SK-N-SH treated with all-trans-retinoic acid at 6 μM for 48 hours (cell line): ENCODE data around the gene UNC13C.

Source experiments
- ATAC-seq: fragments of 200-7000 bp; cut with Tn5 transposase; 3 replicates; pipeline ENCODE4 v1.9.1; 2020; ENCODE audit warnings: mild to moderate bottlenecking, moderate library complexity
- ARNTL ChIP-seq: fragments of 450-650 bp; formaldehyde crosslinking; IDR thresholded peaks from 2 replicates; pipeline ENCODE4 v1.5.0; 2020; ENCODE audit warnings: low read depth, mild to moderate bottlenecking, moderate library complexity, borderline replicate concordance
- CSDC2 ChIP-seq: fragments of 250-450 bp; sonication (Bioruptor Pico); IDR thresholded peaks from 2 replicates; pipeline ENCODE4 v1.5.0; 2020; ENCODE audit warnings: mild to moderate bottlenecking, moderate library complexity
- ESRRG ChIP-seq: fragments of 250-450 bp; sonication (Bioruptor Pico); IDR thresholded peaks from 2 replicates; pipeline ENCODE4 v1.6.1; 2021; ENCODE audit warnings: mild to moderate bottlenecking
- GLIS3 ChIP-seq: fragments of 250-450 bp; sonication (Bioruptor Pico); IDR thresholded peaks from 2 replicates; pipeline ENCODE4 v1.5.0; 2020; ENCODE audit warnings: mild to moderate bottlenecking, moderate library complexity
- ISL1 ChIP-seq: fragments of 250-450 bp; sonication (Bioruptor Pico); IDR thresholded peaks from 2 replicates; pipeline ENCODE4 v2.1.2; 2022; ENCODE audit warnings: mild to moderate bottlenecking, moderate library complexity
- OSR1 ChIP-seq: fragments of 250-450 bp; sonication (Bioruptor Pico); IDR thresholded peaks from 2 replicates; pipeline ENCODE4 v1.8.0; 2022; ENCODE audit warnings: moderate library complexity, mild to moderate bottlenecking, inconsistent platforms
- PPARA ChIP-seq: fragments of 250-450 bp; sonication (Bioruptor Pico); IDR thresholded peaks from 2 replicates; pipeline ENCODE4 v1.5.0; 2020; ENCODE audit warnings: mild to moderate bottlenecking, borderline replicate concordance
- RARB ChIP-seq: fragments of 250-450 bp; sonication (Bioruptor Pico); IDR thresholded peaks from 2 replicates; pipeline ENCODE4 v1.8.0; 2021; ENCODE audit warnings: mild to moderate bottlenecking, moderate library complexity
- SNAI2 ChIP-seq: fragments of 250-450 bp; sonication (Bioruptor Pico); IDR thresholded peaks from 2 replicates; pipeline ENCODE4 v1.5.0; 2020; ENCODE audit warnings: mild to moderate bottlenecking, moderate library complexity
- TCF4 ChIP-seq: fragments of 250-450 bp; sonication (Bioruptor Pico); IDR thresholded peaks from 2 replicates; pipeline ENCODE4 v1.8.0; 2021; ENCODE audit warnings: mild to moderate bottlenecking, moderate library complexity, borderline replicate concordance
- TOX ChIP-seq: fragments of 250-450 bp; sonication (Bioruptor Pico); IDR thresholded peaks from 2 replicates; pipeline ENCODE4 v1.8.0; 2021; ENCODE audit warnings: mild to moderate bottlenecking, moderate library complexity, borderline replicate concordance
- ZC3H10 ChIP-seq: fragments of 250-450 bp; sonication (Bioruptor Pico); IDR thresholded peaks from 2 replicates; pipeline ENCODE4 v1.5.1; 2021; ENCODE audit warnings: mild to moderate bottlenecking, moderate library complexity
- ZFP3 ChIP-seq: fragments of 250-450 bp; sonication (Bioruptor Pico); IDR thresholded peaks from 2 replicates; pipeline ENCODE4 v1.5.0; 2020; ENCODE audit warnings: mild to moderate bottlenecking, moderate library complexity
- ZFP30 ChIP-seq: fragments of 450-650 bp; formaldehyde crosslinking; IDR thresholded peaks from 2 replicates; pipeline ENCODE4 v1.5.0; 2022; ENCODE audit warnings: mild to moderate bottlenecking, moderate library complexity
- ZNF565 ChIP-seq: fragments of 450-650 bp; formaldehyde crosslinking; conservative IDR thresholded peaks from 2 replicates; pipeline ENCODE4 v1.5.0; 2020; ENCODE audit warnings: low read depth, mild to moderate bottlenecking, moderate library complexity
- ZNF70 ChIP-seq: fragments of 450-650 bp; formaldehyde crosslinking; IDR thresholded peaks from 2 replicates; pipeline ENCODE4 v1.5.0; 2020; ENCODE audit warnings: mild to moderate bottlenecking, moderate library complexity
- ZNF8 ChIP-seq: fragments of 450-650 bp; formaldehyde crosslinking; IDR thresholded peaks from 2 replicates; pipeline ENCODE4 v1.5.0; 2020; ENCODE audit warnings: mild to moderate bottlenecking, moderate library complexity
- TF ChIP-seq, protein P1 (sequence below): fragments of 250-450 bp; sonication (Bioruptor Pico); IDR thresholded peaks from 2 replicates; pipeline ENCODE4 v1.8.0; 2020; ENCODE audit warnings: mild to moderate bottlenecking, moderate library complexity, borderline replicate concordance
- TF ChIP-seq, protein P2 (sequence below): fragments of 250-450 bp; sonication (Bioruptor Pico); IDR thresholded peaks from 2 replicates; pipeline ENCODE4 v1.5.1; 2021; ENCODE audit warnings: mild to moderate bottlenecking, moderate library complexity
- TF ChIP-seq, protein P3 (sequence below): fragments of 250-450 bp; sonication (Bioruptor Pico); IDR thresholded peaks from 2 replicates; pipeline ENCODE4 v1.5.0; 2020; ENCODE audit warnings: mild to moderate bottlenecking, moderate library complexity
- TF ChIP-seq, protein P4 (sequence below): fragments of 250-450 bp; sonication (Bioruptor Pico); IDR thresholded peaks from 2 replicates; pipeline ENCODE4 v1.5.1; 2020; ENCODE audit warnings: low read depth, mild to moderate bottlenecking, moderate library complexity
- TF ChIP-seq, protein P5 (sequence below): fragments of 250-450 bp; sonication (Bioruptor Pico); IDR thresholded peaks from 2 replicates; pipeline ENCODE4 v1.8.0; 2021; ENCODE audit warnings: low read depth, mild to moderate bottlenecking, moderate library complexity, borderline replicate concordance

UNC13C gene

DNA sequence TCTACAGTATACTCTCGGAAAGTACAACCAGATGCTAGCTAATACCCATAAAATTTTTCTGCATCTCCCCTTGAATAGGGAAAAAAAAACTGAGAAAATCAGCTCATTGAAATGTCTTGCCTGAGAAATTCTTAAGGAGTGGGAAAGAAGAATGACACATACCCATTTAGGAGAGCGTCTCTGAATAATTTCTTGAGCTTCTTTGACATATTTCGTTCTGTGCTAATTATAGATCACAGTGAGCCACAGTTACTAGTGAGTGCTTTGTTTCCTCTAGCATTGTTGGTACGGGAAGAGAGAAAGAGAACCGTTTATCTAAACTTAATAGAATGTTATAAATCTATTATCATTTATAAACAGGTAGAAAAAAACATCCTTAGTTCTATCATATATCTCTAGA lies 588.4 kb downstream of the UNC13C start:
- ATAC-seq = no peak
- no peak for TF ChIP-seq RARB (CRISPR knock-in tag)
- TF ChIP-seq OSR1 (CRISPR knock-in tag) = no peak
- TF ChIP-seq, protein P1, sequence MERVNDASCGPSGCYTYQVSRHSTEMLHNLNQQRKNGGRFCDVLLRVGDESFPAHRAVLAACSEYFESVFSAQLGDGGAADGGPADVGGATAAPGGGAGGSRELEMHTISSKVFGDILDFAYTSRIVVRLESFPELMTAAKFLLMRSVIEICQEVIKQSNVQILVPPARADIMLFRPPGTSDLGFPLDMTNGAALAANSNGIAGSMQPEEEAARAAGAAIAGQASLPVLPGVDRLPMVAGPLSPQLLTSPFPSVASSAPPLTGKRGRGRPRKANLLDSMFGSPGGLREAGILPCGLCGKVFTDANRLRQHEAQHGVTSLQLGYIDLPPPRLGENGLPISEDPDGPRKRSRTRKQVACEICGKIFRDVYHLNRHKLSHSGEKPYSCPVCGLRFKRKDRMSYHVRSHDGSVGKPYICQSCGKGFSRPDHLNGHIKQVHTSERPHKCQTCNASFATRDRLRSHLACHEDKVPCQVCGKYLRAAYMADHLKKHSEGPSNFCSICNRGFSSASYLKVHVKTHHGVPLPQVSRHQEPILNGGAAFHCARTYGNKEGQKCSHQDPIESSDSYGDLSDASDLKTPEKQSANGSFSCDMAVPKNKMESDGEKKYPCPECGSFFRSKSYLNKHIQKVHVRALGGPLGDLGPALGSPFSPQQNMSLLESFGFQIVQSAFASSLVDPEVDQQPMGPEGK (CRISPR knock-in tag) = no peak
- TF ChIP-seq TCF4 (CRISPR knock-in tag) = no peak
- no peak for TF ChIP-seq GLIS3 (CRISPR knock-in tag)
- TF ChIP-seq, protein P2, sequence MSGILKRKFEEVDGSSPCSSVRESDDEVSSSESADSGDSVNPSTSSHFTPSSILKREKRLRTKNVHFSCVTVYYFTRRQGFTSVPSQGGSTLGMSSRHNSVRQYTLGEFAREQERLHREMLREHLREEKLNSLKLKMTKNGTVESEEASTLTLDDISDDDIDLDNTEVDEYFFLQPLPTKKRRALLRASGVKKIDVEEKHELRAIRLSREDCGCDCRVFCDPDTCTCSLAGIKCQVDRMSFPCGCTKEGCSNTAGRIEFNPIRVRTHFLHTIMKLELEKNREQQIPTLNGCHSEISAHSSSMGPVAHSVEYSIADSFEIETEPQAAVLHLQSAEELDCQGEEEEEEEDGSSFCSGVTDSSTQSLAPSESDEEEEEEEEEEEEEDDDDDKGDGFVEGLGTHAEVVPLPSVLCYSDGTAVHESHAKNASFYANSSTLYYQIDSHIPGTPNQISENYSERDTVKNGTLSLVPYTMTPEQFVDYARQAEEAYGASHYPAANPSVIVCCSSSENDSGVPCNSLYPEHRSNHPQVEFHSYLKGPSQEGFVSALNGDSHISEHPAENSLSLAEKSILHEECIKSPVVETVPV (CRISPR knock-in tag) = no peak
- no peak for TF ChIP-seq ZNF70
- no peak for TF ChIP-seq ZNF8 (CRISPR knock-in tag)
- TF ChIP-seq ZNF565 = no peak
- no peak for TF ChIP-seq ZFP3 (CRISPR knock-in tag)
- TF ChIP-seq ZC3H10 (CRISPR knock-in tag) = no peak
- TF ChIP-seq PPARA (CRISPR knock-in tag) = no peak
- no peak for TF ChIP-seq ZFP30 (CRISPR knock-in tag)
- TF ChIP-seq, protein P3, sequence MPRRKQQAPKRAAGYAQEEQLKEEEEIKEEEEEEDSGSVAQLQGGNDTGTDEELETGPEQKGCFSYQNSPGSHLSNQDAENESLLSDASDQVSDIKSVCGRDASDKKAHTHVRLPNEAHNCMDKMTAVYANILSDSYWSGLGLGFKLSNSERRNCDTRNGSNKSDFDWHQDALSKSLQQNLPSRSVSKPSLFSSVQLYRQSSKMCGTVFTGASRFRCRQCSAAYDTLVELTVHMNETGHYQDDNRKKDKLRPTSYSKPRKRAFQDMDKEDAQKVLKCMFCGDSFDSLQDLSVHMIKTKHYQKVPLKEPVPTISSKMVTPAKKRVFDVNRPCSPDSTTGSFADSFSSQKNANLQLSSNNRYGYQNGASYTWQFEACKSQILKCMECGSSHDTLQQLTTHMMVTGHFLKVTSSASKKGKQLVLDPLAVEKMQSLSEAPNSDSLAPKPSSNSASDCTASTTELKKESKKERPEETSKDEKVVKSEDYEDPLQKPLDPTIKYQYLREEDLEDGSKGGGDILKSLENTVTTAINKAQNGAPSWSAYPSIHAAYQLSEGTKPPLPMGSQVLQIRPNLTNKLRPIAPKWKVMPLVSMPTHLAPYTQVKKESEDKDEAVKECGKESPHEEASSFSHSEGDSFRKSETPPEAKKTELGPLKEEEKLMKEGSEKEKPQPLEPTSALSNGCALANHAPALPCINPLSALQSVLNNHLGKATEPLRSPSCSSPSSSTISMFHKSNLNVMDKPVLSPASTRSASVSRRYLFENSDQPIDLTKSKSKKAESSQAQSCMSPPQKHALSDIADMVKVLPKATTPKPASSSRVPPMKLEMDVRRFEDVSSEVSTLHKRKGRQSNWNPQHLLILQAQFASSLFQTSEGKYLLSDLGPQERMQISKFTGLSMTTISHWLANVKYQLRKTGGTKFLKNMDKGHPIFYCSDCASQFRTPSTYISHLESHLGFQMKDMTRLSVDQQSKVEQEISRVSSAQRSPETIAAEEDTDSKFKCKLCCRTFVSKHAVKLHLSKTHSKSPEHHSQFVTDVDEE = no peak
- no peak for TF ChIP-seq SNAI2
- no peak for TF ChIP-seq TOX
- no peak for TF ChIP-seq ARNTL (CRISPR knock-in tag)
- TF ChIP-seq, protein P4, sequence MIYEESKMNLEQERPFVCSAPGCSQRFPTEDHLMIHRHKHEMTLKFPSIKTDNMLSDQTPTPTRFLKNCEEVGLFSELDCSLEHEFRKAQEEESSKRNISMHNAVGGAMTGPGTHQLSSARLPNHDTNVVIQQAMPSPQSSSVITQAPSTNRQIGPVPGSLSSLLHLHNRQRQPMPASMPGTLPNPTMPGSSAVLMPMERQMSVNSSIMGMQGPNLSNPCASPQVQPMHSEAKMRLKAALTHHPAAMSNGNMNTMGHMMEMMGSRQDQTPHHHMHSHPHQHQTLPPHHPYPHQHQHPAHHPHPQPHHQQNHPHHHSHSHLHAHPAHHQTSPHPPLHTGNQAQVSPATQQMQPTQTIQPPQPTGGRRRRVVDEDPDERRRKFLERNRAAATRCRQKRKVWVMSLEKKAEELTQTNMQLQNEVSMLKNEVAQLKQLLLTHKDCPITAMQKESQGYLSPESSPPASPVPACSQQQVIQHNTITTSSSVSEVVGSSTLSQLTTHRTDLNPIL (CRISPR knock-in tag) = no peak
- TF ChIP-seq, protein P5, sequence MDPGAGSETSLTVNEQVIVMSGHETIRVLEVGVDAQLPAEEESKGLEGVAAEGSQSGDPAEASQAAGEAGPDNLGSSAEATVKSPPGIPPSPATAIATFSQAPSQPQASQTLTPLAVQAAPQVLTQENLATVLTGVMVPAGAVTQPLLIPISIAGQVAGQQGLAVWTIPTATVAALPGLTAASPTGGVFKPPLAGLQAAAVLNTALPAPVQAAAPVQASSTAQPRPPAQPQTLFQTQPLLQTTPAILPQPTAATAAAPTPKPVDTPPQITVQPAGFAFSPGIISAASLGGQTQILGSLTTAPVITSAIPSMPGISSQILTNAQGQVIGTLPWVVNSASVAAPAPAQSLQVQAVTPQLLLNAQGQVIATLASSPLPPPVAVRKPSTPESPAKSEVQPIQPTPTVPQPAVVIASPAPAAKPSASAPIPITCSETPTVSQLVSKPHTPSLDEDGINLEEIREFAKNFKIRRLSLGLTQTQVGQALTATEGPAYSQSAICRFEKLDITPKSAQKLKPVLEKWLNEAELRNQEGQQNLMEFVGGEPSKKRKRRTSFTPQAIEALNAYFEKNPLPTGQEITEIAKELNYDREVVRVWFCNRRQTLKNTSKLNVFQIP (CRISPR knock-in tag) = no peak

DNA sequence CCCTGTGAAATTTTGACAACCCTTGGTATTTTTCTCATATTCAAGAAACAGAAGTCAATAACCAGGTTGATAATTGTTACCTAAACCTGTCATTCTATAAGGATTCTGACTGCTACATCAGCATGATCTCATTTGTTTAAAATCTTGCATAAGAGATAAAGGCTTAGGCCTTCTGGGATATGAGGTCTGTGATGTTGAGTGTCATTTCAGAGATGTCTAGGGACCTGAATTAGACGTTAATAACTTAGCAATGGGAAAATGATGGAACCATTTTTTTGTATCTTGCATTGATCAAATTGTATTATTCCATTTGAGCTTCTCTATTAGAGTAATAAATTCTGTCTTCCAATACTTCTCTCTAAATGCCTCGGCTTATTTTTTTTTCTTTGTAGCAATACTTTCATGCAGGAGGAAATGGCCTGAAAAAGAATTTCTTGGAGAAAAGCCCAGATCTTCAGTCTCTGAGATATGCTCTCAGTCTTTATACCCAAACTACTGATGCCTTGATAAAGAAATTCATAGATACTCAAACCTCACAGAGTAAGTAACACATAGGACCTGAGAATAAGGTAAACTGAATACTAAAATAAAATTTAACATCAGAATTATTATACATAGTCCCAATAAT lies 589.3 kb downstream of the UNC13C start:
- no peak for ATAC-seq
- TF ChIP-seq ARNTL (CRISPR knock-in tag) = no peak
- no peak for TF ChIP-seq ZNF8 (CRISPR knock-in tag)
- no peak for TF ChIP-seq ISL1 (CRISPR knock-in tag)
- no peak for TF ChIP-seq TOX
- TF ChIP-seq, protein P2 (CRISPR knock-in tag) = no peak
- TF ChIP-seq, protein P3 = no peak
- TF ChIP-seq, protein P1 (CRISPR knock-in tag) = no peak
- no peak for TF ChIP-seq CSDC2 (CRISPR knock-in tag)
- TF ChIP-seq, protein P4 (CRISPR knock-in tag) = no peak
- no peak for TF ChIP-seq SNAI2
- no peak for TF ChIP-seq OSR1 (CRISPR knock-in tag)
- TF ChIP-seq PPARA (CRISPR knock-in tag) = no peak
- TF ChIP-seq ESRRG (CRISPR knock-in tag) = no peak
